HG03103 (cell line): ENCODE data around the gene QPCTL.

Experiments
- ATAC-seq: cut with Tn5 transposase; IDR thresholded peaks from one replicate; pipeline ENCODE4 v1.9.1; 2021; ENCODE audit warnings: low read depth; ENCODE audit not compliant: unreplicated experiment

The QPCTL gene

GRCh38 chr19:45692187-45693105 is at the start of gene QPCTL:
QPCTL (plus strand) TSS chr19:45692666; CDS start chr19:45692704, 38 bp downstream.
- ATAC-seq = peak; percentile 76

DNA sequence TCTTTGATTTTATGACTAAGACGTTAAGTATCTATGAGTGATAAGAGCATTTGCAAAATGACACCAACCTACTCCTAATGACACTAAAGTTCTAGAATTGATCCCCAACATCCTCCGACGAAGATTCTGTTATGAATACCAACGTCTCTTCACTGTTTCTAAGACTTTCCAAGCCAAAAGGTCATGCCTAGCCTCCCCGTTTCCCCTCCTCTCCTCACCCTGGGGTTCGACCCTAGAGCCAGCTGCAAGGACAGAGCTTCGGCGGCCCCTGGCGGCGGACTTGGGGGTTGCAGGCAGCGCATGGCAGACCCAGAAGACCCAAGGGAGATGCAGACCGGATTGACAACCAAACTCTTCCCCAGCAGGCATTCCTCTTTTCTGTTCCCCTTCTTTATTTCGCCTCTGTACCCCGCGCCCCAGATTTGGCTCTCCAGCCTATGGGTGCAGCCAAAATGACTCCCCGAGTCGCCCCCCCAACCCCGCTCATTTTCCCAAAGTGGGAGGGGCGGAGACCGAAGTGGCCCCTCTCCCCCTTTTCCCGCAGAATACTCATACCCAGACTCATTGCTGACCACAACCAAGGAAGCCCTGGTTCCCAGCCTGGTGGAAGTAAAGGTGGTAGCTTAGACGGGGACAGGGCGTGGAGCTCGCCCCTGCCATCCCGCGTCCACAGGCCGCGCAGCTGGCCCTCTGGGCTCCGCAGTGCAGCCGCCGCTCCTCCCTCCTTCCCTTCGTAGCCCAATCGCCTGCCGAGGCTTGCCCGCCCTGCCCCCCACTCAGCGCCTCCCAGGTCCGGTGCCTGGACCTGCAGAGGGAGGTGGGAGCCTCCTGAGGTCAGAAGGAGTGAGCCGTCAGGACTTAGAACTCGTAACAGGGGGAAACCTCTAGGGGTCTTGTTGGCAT is 49.2 kb upstream of the QPCTL start:
- no peak for ATAC-seq

DNA sequence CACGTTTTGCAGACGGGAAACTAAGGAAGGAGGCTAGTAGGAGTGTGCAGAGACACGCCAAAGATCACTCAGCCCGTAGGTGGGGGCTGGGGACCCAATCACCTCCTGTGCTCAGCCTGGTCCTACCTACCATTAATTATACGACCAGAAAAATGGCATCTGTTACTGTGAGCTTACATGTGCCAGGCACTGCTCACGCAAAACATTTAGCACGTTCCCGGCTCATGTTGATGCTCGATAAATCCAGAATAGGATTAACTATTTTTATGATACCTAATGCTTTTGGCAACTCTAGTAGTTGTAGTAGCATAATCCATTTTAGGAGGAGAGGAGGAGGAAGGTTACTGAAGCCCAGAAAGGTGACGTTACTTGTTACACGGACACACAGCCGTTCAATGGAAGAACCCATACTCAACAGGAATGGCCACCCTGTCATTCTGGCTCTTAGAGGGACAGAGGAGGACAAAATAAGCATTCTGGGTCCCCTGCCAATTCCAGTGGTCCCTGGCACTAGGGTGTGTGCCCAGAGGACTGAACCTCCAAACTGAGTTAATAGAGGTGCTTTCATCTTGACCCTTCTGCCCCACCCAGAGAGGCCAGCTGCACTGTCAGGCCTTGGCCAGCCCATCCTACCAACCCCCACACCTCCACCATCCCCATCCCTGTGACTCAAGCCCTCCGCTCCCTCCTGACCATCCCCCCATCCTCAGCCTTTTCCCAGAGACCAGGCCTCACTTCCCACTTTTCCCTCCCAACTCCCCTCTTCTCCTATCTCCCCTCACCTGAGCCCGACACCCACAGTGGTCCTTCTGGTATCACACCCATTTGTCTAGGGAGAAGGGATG is 48.3 kb upstream of the QPCTL start:
- ATAC-seq = no peak

DNA sequence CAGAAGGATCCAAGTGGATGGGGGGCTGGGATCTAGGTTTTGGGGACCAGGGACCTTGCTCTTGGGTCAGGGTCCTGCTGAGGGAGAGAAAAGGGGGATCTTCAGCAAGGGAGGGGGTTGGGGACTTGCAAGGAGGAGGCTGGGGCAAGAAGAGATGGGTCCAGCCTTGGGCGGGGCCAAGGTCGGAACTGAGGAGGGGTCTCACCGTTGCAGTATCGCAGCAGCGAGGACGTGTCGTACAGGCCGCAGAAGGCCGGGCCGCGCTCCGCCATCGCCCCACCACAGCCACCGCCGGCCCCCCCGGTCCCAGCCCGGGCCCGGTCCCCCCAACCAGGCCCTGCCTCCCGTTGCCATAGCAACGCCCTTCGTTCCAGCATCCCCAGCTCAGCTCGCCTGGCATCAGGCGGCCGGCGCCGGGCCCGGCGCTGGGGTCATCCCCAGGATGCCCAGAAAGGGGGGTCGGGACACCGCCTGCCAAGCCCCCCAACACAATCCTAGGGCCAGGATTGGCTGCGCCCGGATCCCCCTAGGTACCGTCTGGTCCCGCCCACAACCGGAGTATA is 47.3 kb upstream of the QPCTL start:
- no peak for ATAC-seq

DNA sequence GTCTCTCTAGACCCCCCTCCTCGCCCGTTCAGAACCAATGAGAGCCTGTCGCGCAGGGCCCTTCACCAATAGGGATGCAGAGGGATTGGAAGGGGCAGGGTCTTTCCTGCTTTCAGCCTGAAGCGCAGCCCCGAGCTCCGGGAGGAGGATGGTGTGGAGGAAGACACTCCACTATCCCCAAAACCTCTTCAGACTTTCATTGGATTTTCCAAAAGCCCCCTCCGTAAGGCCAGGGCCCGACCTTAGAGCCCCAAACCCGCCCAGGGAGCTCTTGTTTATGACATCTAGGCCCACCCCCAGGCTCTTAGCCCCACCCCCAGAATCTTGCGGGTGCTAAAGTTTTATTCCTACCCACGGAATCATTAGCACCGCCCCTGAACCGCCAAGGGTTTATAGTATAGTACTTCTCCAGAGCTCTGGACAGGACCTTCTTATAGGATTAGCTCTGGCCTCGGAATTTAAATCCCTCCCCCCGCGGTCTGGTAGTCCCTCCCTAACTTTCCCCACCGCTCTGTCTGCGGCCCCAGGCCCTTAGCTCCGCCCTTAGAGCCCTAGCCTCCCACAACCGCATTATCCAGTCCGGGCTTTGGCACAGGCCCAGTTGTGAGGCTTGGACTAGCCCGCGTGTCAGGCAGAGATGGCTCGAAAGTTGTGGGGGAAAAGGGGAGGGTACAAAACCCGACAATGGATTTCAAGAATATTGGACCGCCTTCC is 46.7 kb upstream of the QPCTL start:
- no peak for ATAC-seq

GRCh38 chr19:45646345-45646698 is 46.1 kb upstream of the QPCTL start:
- no peak for ATAC-seq

DNA sequence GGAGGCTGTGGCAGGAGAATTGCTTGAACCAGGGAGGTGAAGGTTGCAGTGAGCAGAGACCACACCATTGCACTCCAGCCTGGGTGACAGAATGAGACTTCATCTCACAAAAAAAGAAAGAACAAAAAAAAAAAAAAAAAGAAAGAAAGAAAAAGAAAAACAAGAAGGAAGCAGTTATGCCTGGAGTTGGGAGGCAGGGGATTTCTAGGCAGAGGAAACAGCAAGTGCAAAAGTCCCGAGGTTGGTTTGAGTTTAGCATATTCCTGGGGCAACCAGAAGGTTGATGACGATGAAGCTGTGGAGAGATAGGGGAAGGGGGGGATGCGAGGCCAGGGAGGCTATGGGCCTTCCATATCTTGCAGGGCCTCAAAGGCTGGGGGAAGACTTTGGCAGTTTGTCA is 41.7 kb upstream of the QPCTL start:
- ATAC-seq = no peak

GRCh38 chr19:45653634-45654033 is 38.8 kb upstream of the QPCTL start:
- no peak for ATAC-seq

- ATAC-seq = no peak
These were observed 37.4 kb upstream of the QPCTL start for GRCh38 chr19:45655073-45655472.

DNA sequence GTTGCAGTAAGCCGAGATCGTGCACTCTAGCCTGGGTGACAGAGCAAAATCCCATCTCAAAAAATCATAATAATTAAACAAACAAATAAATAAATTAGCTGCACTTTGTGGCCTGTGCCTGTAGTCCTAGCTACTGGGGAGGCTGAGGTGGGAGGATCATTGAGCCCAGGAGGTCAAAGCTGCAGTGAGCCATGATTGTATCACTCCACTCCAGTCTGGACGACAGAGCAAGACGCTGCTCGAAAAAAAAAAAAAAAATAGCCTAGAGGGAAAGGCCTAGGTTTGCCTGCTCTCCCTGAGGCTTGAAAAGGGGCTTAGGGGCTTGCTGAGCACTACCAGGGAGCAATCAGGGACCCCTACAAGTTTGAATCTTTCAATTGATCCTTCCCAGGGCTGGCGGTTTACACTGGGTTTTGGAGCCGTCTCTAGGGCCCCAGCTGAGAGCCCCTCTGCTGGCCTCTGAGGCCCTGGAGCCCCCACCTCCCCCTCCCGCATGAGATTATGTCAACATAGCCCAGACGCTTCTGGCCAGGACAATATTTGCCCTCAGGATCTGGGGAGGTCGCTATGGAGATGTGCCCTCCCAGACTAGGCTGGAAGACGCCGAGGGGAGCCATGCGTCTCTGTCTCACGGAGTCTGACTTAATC is 34.8 kb upstream of the QPCTL start:
- ATAC-seq = no peak

- no peak for ATAC-seq
These were observed 33.3 kb upstream of the QPCTL start for GRCh38 chr19:45659096-45659729.

- ATAC-seq = no peak
These were observed 31.8 kb upstream of the QPCTL start for GRCh38 chr19:45660636-45661035.

GRCh38 chr19:45663800-45664199 is 28.7 kb upstream of the QPCTL start:
- ATAC-seq = no peak

DNA sequence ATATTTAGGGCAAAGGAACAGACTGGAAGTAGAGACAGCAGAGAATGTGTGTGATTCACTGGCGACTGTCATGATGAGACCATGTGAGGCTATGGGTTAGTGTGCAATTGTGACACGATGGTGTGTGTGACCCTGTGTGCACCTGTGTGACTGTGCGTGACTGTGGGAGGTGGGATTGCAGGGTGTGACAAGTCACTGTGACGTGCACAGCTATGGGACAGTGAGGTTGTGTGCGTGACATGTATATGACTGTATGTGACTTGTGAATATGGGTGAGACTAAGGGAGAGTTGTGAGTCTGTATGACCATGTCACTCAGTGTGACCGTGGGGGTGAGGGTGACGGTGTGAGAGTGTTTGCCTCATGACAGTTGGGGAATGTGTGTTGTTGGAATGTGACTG is 27.9 kb upstream of the QPCTL start:
- ATAC-seq = no peak

- ATAC-seq = no peak
These were observed 24.7 kb upstream of the QPCTL start, which contains the start of gene GIPR for GRCh38 chr19:45667620-45668341. GIPR (plus strand) TSS chr19:45668221; CDS start chr19:45669521, 1,300 bp downstream.

DNA sequence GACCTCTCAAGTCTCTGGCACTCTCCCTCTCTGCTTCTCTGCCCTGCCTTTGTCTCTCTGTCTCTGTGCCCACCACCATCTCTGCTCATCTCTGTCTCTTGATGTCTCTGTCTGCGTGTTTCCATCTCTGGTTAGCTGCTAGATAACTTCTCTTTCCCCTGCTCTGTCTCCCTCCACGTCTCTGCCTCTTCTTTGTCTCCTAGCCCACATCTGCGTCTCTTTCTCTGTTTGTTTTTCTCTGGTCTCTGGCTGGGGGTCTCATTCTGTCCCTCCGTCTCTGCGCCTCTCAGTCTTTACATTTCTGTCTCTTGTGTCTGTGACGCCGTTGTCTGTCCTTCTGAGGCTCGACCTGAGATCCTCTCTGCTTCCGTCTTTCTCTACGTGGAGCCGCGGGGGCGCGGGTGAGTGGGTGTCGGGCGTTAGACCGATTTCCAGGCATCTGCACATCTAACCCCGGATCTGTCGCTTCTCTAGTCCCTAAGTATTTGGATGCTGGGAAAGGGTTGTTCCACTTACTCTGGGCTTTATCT is 24.1 kb upstream of the QPCTL start:
- no peak for ATAC-seq

- ATAC-seq = peak; percentile 50
These were observed 21.6 kb upstream of the QPCTL start for GRCh38 chr19:45670670-45671453.
